Progenitor cell of endocrine pancreas (in vitro differentiated cells): Measurements from ENCODE around the gene DSCAML1. TPM values are rescaled to one million over a fixed set of nuclear protein-coding genes. Genes with fewer than 3 reads are reported as not detected.
A peak's percentile ranks its signal among the peaks of the same experiment; 100 is the strongest.

ENCODE experiments used
- DNase-seq: peaks from one replicate; pipeline ENCODE4 v3.0.0; 2021; ENCODE audit warnings: low spot score; ENCODE audit not compliant: unreplicated experiment
- H3K27ac Mint-ChIP-seq: 2 replicates; pipeline ENCODE4 v1.8.0; 2021; ENCODE audit warnings: mild to moderate bottlenecking, moderate library complexity, mixed read lengths
- H3K27me3 Mint-ChIP-seq: 2 replicates; pipeline ENCODE4 v1.8.0; 2021; ENCODE audit warnings: mixed read lengths
- H3K36me3 Mint-ChIP-seq: 2 replicates; pipeline ENCODE4 v1.8.0; 2022; ENCODE audit warnings: mixed read lengths; ENCODE audit not compliant: insufficient read depth
- H3K4me1 Mint-ChIP-seq: 2 replicates; pipeline ENCODE4 v1.8.0; 2021; ENCODE audit warnings: low read depth, mixed read lengths
- H3K4me3 Mint-ChIP-seq: 2 replicates; pipeline ENCODE4 v1.8.0; 2021; ENCODE audit warnings: low read depth, mild to moderate bottlenecking, moderate library complexity, mixed read lengths
- H3K9me3 Mint-ChIP-seq: 2 replicates; pipeline ENCODE4 v1.8.0; 2021; ENCODE audit warnings: low read depth, mixed read lengths
- total RNA-seq: library from RNA; stranded (reverse); gene quantifications from 2 replicates; pipeline ENCODE4 v1.2.1, GENCODE V29; 2021
- TF ChIP-seq, protein P1 (sequence below): fragments of 200-600 bp; sonication (generic); IDR thresholded peaks from one replicate; pipeline ENCODE4 v1.5.0; 2021; ENCODE audit warnings: antibody characterized with exemption, mild to moderate bottlenecking; ENCODE audit not compliant: unreplicated experiment

The DSCAML1 gene
- total RNA-seq, 1 donor from 2014 or later: 2.7 TPM

DNA sequence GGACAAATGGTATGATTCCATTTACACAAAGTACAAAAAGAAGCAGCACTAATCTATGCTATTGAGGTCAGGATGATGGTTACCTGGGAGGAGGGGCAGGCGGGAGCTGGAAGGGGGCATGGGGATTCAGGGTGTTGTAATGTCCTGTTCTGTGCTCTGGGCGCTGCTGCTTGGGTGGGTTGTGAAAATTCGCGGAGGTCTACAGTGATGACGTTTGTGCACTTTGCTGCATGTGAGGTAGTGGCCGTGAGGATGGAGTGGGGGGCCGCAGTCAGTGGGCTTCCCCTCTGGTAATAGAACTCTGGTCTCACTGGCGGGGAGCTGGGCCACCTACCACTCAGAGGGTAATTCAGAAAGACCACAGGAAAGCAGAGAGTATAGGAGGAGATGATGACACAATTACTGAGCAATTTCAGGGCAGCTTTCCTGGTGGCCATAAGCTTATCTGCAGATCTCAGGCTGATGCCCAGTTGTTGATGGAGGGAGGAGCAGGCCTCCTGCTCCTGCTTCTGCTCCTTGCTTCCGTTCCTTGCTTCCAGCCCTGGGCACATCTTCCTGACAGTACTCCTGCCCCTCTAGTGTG, 347.8 kb downstream of the DSCAML1 start:
- no peak overlapping the region for H3K4me3 Mint-ChIP-seq
- H3K9me3 Mint-ChIP-seq: peaks cover 11% of the 10 kb centered on the region
- no peak overlapping the region for H3K27ac Mint-ChIP-seq
- H3K36me3 Mint-ChIP-seq: peaks cover 2% of the 10 kb centered on the region
- H3K27me3 Mint-ChIP-seq: peaks cover 17% of the 10 kb centered on the region
- H3K4me1 Mint-ChIP-seq: peaks cover 1% of the 10 kb centered on the region
- TF ChIP-seq, protein P1, sequence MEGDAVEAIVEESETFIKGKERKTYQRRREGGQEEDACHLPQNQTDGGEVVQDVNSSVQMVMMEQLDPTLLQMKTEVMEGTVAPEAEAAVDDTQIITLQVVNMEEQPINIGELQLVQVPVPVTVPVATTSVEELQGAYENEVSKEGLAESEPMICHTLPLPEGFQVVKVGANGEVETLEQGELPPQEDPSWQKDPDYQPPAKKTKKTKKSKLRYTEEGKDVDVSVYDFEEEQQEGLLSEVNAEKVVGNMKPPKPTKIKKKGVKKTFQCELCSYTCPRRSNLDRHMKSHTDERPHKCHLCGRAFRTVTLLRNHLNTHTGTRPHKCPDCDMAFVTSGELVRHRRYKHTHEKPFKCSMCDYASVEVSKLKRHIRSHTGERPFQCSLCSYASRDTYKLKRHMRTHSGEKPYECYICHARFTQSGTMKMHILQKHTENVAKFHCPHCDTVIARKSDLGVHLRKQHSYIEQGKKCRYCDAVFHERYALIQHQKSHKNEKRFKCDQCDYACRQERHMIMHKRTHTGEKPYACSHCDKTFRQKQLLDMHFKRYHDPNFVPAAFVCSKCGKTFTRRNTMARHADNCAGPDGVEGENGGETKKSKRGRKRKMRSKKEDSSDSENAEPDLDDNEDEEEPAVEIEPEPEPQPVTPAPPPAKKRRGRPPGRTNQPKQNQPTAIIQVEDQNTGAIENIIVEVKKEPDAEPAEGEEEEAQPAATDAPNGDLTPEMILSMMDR: no peak
- no peak for DNase-seq

DNA sequence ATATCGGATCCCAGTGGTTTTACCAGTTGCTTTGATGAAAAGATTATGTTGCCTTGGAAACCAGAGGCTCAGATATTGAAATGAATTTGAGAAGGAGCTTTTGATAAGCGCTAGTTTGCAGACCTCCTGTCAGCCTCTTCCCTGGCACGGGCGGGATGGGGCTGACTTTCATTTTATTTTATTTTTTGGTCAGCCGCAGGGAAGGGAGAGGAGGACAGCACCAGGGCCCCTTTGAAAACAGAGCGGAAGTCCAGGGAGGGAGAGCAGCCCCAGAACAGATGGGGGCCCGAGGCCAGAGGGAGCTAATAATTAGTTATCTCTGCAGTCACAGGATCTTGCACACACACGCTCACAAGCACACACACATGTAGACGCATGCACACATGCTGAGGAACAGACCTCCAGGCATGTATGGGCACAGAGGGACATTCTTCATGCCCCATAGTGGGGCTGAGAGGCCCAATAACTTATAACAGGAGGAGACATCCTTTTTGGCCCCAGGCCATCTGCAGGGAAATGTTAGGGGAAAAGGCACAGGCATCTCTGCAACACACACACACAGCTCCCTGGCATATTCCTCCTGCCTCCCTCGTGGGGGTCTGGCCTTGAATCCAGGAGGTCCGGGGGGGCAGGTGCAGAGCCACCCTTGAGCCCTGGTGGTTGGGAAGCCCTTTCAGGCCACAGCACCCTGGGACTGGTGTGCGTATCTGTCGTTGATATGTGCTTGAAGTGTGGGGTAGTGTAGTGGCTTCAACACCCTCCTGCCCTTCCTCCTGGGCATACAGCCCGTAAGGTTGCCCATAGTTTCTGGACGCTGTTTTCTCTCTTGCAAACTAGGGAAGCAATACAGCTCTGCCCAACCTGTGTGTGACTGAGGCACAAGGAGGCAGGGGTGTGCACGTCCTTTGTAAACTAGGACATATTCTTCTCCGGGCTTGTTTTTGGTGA, 352.0 kb downstream of the DSCAML1 start:
- Mint-ChIP-seq H3K4me1 (peaks cover 5% of the 10 kb centered on the region), H3K27ac (no peak overlapping the region), H3K9me3 (no peaks in the 10 kb centered on the region), H3K4me3 (no peak overlapping the region), H3K27me3 (peaks cover 38% of the 10 kb centered on the region), H3K36me3 (no peaks in the 10 kb centered on the region)
- TF ChIP-seq, protein P1: no peak
- no peak for DNase-seq

DNA sequence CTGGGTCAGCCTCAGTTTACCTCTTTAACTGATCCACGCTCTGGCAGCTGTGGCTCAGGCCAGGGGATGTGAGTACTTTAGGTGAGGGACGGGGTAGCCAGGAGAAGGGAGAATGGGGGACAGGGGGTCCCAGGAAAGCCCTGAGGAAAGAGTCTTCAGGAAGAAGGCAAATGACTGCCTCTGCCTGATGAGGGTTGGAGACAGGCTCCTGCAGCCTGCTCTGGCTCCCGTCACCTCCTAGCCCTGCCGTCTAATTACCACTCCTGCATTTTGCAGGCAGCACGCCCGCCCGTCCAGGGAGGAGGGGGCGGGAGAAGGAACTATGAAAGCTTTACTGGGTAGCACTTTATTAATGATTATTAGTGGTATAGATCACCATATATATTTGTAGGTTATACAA, 352.8 kb downstream of the DSCAML1 start:
- no peak for DNase-seq
- H3K4me1 Mint-ChIP-seq: peaks cover 5% of the 10 kb centered on the region
- peaks cover 42% of the 10 kb centered on the region for H3K27me3 Mint-ChIP-seq
- TF ChIP-seq, protein P1: no peak
- H3K9me3 Mint-ChIP-seq: no peaks in the 10 kb centered on the region
- no peaks in the 10 kb centered on the region for H3K36me3 Mint-ChIP-seq
- no peak overlapping the region for H3K4me3 Mint-ChIP-seq
- H3K27ac Mint-ChIP-seq: no peak overlapping the region

DNA sequence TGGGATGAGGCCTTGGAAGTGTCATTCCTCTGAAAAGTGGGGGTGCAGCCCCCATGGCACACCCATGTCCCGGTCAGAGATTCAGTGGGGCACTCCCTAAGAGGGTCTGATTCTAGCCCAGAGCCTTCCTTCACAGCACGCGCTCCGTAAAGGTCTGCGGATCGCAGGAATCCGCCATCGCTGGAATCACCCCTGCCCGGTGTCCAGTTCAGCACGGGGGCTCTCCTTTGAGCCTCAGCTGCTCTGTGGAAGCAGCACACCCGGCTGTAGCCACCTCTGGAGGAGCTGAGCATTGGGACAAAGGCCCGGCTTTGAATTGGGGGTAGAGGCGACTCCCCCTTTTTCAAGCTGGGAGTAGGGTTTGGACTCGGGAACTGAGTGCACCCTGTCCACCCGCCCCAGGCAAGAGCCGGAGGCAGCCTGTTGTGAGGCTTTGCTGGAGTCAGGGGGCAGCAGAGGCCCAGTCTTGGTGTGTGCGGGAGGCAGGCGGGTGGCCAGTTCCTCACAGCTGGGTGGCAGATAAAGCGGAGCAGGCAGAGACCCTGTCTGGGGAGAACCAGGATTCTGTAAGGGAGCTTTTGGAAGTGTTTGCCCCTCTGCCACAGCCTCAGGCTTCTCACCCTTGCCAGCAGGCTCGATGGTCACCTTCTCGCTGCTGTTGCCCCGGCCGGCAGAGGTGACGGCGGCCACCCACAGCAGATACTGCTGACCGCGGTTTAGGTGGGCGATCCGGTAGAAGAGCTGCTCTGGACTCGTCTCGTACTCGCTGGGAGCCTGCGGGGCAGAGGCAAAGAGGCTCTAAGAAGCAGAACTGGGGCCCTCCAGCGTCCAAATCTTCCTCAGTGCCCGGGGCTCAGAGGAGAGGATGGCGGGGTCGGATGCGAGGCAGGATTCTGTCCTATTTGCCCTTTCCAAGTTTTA, 353.5 kb downstream of the DSCAML1 start:
- Mint-ChIP-seq H3K9me3 (no peaks in the 10 kb centered on the region), H3K4me3 (no peak overlapping the region), H3K27me3 (peaks cover 42% of the 10 kb centered on the region), H3K4me1 (peaks cover 5% of the 10 kb centered on the region), H3K36me3 (no peaks in the 10 kb centered on the region), H3K27ac (no peak overlapping the region)
- TF ChIP-seq, protein P1: peak; percentile 79
- peak; percentile 55 for DNase-seq

DNA sequence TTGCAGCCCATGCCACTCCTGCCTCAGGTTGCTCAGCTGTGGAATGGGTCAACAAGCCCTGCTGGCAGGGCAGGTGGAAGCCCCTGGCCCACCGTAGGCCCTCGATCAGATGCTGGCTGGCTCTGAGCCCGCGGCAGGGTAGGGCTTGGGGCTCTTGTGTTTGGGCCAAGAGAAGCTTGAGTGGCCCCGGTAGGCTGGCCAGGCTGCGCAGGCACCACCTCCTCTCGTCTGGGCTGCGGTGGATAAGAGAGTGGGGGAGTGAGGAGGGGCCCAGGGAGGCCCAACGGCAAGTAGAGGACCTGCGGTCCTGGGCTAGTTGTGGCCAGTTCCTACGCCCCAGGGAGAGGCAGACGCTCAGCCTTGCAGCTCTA, 354.2 kb downstream of the DSCAML1 start:
- Mint-ChIP-seq H3K27ac (no peak overlapping the region), H3K27me3 (peaks cover 36% of the 10 kb centered on the region), H3K4me1 (peaks cover 5% of the 10 kb centered on the region), H3K9me3 (no peaks in the 10 kb centered on the region), H3K36me3 (no peaks in the 10 kb centered on the region), H3K4me3 (no peak overlapping the region)
- no peak for DNase-seq
- TF ChIP-seq, protein P1: no peak
